HG02610 (cell line): ENCODE measurements around the gene PEPD.

Experiments
- ATAC-seq: cut with Tn5 transposase; IDR thresholded peaks from one replicate; pipeline ENCODE4 v1.9.1; 2021; ENCODE audit warnings: mild to moderate bottlenecking, moderate library complexity; ENCODE audit not compliant: unreplicated experiment

Gene PEPD

GRCh38 chr19:33460221-33460908, 61.2 kb downstream of the PEPD start:
- no peak for ATAC-seq

- ATAC-seq = no peak
Measured at GRCh38 chr19:33459222-33460090, 62.1 kb downstream of the PEPD start.

- ATAC-seq = no peak
Measured at GRCh38 chr19:33458807-33459206, 62.8 kb downstream of the PEPD start.

GRCh38 chr19:33458171-33458633, 63.4 kb downstream of the PEPD start:
- ATAC-seq = no peak

- no peak for ATAC-seq
Measured at GRCh38 chr19:33456845-33457220, 64.8 kb downstream of the PEPD start.

GRCh38 chr19:33456076-33456844, 65.3 kb downstream of the PEPD start:
- ATAC-seq = no peak

- ATAC-seq = no peak
Measured at GRCh38 chr19:33453265-33453664, 68.3 kb downstream of the PEPD start.

GRCh38 chr19:33450689-33451088, 70.9 kb downstream of the PEPD start:
- no peak for ATAC-seq

- ATAC-seq = no peak
Measured at GRCh38 chr19:33449799-33450198, 71.8 kb downstream of the PEPD start.

GRCh38 chr19:33448159-33448516, 73.5 kb downstream of the PEPD start:
- ATAC-seq = no peak

GRCh38 chr19:33447336-33448158, 74.0 kb downstream of the PEPD start:
- ATAC-seq = no peak

- ATAC-seq = no peak
Measured at GRCh38 chr19:33446330-33447293, 75.0 kb downstream of the PEPD start.

- no peak for ATAC-seq
Measured at GRCh38 chr19:33445442-33446329, 75.9 kb downstream of the PEPD start.

GRCh38 chr19:33444562-33445441, 76.8 kb downstream of the PEPD start:
- no peak for ATAC-seq

GRCh38 chr19:33443638-33444561, 77.7 kb downstream of the PEPD start:
- no peak for ATAC-seq

- ATAC-seq = no peak
Measured at GRCh38 chr19:33442706-33443105, 78.9 kb downstream of the PEPD start.
